Sigmoid colon (tissue), 3 donors: ENCODE results near the gene SEMA4A.

ENCODE experiments used
- CTCF ChIP-seq, 4 experiments: fragments of 450-650 bp in 3 of 4; fragments of 200-600 bp in 1 of 4; IDR thresholded peaks; one replicate each; pipeline ENCODE4 v1.5.1; 2016 to 2019; ENCODE audit warnings: antibody characterized with exemption in 4 of 4, mild to moderate bottlenecking in 3 of 4, moderate library complexity in 2 of 4
- POLR2A ChIP-seq, 2 donors: fragments of 450-650 bp; IDR thresholded peaks; one replicate each; pipeline ENCODE4 v1.6.1; 2016; ENCODE audit warnings: antibody characterized with exemption in 2 of 2, mild to moderate bottlenecking in 2 of 2, moderate library complexity in 2 of 2

DNA sequence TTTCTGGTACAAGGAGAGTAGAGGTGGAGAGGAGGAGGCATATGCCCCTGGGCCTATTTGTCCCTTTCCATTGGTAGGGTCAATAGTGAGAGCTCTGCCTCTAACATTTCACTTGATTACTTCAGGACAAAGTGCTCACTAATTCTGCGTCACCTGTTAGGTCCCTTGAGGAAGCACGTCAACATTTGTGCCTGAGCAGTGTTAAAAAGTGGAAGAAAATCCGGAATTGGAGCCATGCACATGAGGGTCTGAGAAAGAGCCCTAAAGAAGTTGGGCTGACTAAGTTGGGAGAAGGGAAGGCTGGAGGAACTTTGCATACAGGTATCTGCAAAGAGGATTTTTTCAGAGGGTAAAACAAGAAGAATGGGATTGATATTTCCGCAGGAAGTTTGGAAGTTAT lies 42.5 kb downstream of the SEMA4A start:
- TF ChIP-seq CTCF (IDR thresholded peaks at IDR 0.05) = no peak
- TF ChIP-seq POLR2A (IDR thresholded peaks at IDR 0.05) = no peak
